ENCODE results near the gene TEDC1.

DNA sequence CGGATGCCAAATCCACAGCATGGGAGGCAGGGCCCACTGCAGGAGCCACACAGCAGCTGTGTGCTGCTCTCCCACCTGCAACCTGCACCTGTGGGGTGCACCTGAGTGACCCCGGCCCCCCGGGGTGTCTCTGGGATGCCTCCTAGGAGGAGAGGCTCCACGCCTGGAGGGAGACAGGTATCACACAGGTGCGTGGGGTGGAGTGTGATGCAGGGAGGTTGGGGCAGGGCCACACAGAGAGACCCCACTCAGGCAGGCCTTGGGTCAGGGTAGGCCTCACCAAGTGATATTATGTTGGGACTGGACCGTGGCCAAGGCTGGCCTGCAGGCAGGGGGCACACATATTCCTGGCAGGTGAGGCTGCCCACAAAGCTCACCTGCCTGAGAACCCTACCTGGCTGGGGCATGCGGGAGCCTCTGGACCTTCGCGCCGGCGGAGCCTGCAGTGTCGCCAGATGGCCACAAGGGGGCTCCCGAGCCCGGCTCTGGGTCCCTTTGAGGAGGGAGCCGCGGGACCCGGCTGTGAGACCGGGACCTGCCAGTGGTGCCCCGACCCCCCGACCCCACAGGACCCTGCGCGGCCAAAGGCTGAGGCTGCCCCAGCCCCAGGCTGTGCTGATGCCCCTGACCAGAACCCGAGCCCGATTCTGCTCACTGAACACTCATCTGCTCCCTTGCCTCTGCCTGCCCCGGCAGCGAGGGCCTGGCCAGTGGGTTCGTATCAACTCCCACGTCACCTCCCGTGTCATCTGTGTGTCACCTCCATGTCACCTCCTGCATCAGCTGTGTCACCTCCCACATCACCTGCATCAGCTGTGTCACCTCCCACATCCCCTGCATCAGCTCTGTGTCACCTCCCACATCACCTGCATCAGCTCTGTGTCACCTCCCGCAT is 46.8 kb downstream of the TEDC1 start:
- TF ChIP-seq, protein P1, sequence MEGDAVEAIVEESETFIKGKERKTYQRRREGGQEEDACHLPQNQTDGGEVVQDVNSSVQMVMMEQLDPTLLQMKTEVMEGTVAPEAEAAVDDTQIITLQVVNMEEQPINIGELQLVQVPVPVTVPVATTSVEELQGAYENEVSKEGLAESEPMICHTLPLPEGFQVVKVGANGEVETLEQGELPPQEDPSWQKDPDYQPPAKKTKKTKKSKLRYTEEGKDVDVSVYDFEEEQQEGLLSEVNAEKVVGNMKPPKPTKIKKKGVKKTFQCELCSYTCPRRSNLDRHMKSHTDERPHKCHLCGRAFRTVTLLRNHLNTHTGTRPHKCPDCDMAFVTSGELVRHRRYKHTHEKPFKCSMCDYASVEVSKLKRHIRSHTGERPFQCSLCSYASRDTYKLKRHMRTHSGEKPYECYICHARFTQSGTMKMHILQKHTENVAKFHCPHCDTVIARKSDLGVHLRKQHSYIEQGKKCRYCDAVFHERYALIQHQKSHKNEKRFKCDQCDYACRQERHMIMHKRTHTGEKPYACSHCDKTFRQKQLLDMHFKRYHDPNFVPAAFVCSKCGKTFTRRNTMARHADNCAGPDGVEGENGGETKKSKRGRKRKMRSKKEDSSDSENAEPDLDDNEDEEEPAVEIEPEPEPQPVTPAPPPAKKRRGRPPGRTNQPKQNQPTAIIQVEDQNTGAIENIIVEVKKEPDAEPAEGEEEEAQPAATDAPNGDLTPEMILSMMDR (optimal IDR thresholded peaks at IDR 0.05 in 1 of 3, IDR thresholded peaks at IDR 0.05 in 1 of 3, conservative IDR thresholded peaks at IDR 0.05 in 1 of 3; ENCODE audit: extremely low read depth in 1 of 3, insufficient read depth in 2 of 3, low read length in 3 of 3): peak; percentile 68 to 99 (median 70)
- TF ChIP-seq EZH2 (IDR thresholded peaks at IDR 0.05; ENCODE audit: low read length): no peak

All from keratinocyte (primary cell).